KG1 (cell line): Measurements from ENCODE around the gene TFCP2L1.

Source experiments
- DNase-seq: peaks from one replicate; lab custom pipeline; 2025; lab: John Stamatoyannopoulos, UW

TFCP2L1 gene

GRCh38 chr2:121196132-121196848, 88.7 kb downstream of the TFCP2L1 start:
- no peak for DNase-seq

- DNase-seq, result no peak
Observed at GRCh38 chr2:121195036-121195435, 90.0 kb downstream of the TFCP2L1 start.

- no peak for DNase-seq
Observed at GRCh38 chr2:121194626-121195025, 90.4 kb downstream of the TFCP2L1 start.

GRCh38 chr2:121193185-121193584, 91.8 kb downstream of the TFCP2L1 start:
- no peak for DNase-seq

GRCh38 chr2:121192576-121192975, 92.4 kb downstream of the TFCP2L1 start:
- no peak for DNase-seq

- DNase-seq, result no peak
Observed at GRCh38 chr2:121191191-121192170, 93.5 kb downstream of the TFCP2L1 start.

- DNase-seq, result no peak
Observed at GRCh38 chr2:121189661-121190381, 95.2 kb downstream of the TFCP2L1 start.

GRCh38 chr2:121189011-121189410, 96.0 kb downstream of the TFCP2L1 start:
- no peak for DNase-seq

GRCh38 chr2:121187982-121188411, 97.0 kb downstream of the TFCP2L1 start:
- no peak for DNase-seq

GRCh38 chr2:121187351-121187981, 97.5 kb downstream of the TFCP2L1 start:
- DNase-seq, result no peak

GRCh38 chr2:121186261-121186660, 98.7 kb downstream of the TFCP2L1 start:
- DNase-seq, result no peak

- DNase-seq, result no peak
Observed at GRCh38 chr2:121185571-121186074, 99.4 kb downstream of the TFCP2L1 start.

- no peak for DNase-seq
Observed at GRCh38 chr2:121185111-121185510, 99.9 kb downstream of the TFCP2L1 start.

- DNase-seq, result no peak
Observed at GRCh38 chr2:121184248-121184862, 100.6 kb downstream of the TFCP2L1 start.

GRCh38 chr2:121182520-121182919, 102.5 kb downstream of the TFCP2L1 start:
- DNase-seq, result no peak

- no peak for DNase-seq
Observed at GRCh38 chr2:121179467-121179866, 105.5 kb downstream of the TFCP2L1 start.

GRCh38 chr2:121178730-121179129, 106.3 kb downstream of the TFCP2L1 start:
- no peak for DNase-seq

GRCh38 chr2:121177896-121178295, 107.1 kb downstream of the TFCP2L1 start:
- no peak for DNase-seq

GRCh38 chr2:121175326-121175725, 109.7 kb downstream of the TFCP2L1 start:
- no peak for DNase-seq

- DNase-seq, result no peak
Observed at GRCh38 chr2:121173806-121174205, 111.2 kb downstream of the TFCP2L1 start.

GRCh38 chr2:121173112-121173511, 111.9 kb downstream of the TFCP2L1 start:
- DNase-seq, result no peak
